Kidney (tissue), 14 donors: Measurements from ENCODE around the gene NR2F1-AS1. TPM values are rescaled to one million over a fixed set of nuclear protein-coding genes. Genes with fewer than 3 reads are reported as not detected.

Experiments
- DNase-seq, 5 donors: peaks; one replicate each; pipeline ENCODE4 v3.0.0-alpha.2; 2013 to 2020
- FAIRE-seq: peaks from 2 replicates; lab custom pipeline; 2012; peaks lifted over from hg19 to GRCh38; lab: Jason Lieb, UNC
- H3K27ac ChIP-seq, 2 donors: one replicate each; pipeline ENCODE4 v1.7.0; 2013; ENCODE audit warnings: low read depth in 2 of 2, low read length in 2 of 2, inconsistent platforms in 1 of 2
- H3K27me3 ChIP-seq: one replicate; pipeline ENCODE4 v1.7.1; 2013; ENCODE audit warnings: low read length, inconsistent platforms; ENCODE audit not compliant: control insufficient read depth, insufficient read depth
- H3K36me3 ChIP-seq, 3 donors: one replicate each; pipeline versions ENCODE4 v1.7.0 to v1.7.1; 2013; ENCODE audit warnings: low read length in 3 of 3, control low read depth in 1 of 3, inconsistent platforms in 1 of 3; ENCODE audit not compliant: insufficient read depth in 3 of 3, control insufficient read depth in 2 of 3
- H3K4me1 ChIP-seq, 3 donors: one replicate each; pipeline versions ENCODE4 v1.7.0 to v1.7.1; 2013; ENCODE audit warnings: low read length in 3 of 3, inconsistent platforms in 1 of 3, low read depth in 1 of 3; ENCODE audit not compliant: control insufficient read depth in 2 of 3, insufficient read depth in 2 of 3
- H3K4me3 ChIP-seq, 3 donors: one replicate each; pipeline versions ENCODE4 v1.7.0 to v1.8.1; 2013; ENCODE audit warnings: low read length in 3 of 3, control low read depth in 1 of 3, inconsistent platforms in 1 of 3
- H3K9ac ChIP-seq, 3 donors: one replicate each; pipeline versions ENCODE4 v1.7.0 to v1.7.1; 2013; ENCODE audit warnings: low read length in 3 of 3, control low read depth in 1 of 3, inconsistent platforms in 1 of 3
- H3K9me3 ChIP-seq, 3 donors: one replicate each; pipeline versions ENCODE4 v1.7.0 to v1.7.1; 2013; ENCODE audit warnings: low read length in 3 of 3, control low read depth in 1 of 3, inconsistent platforms in 1 of 3; ENCODE audit not compliant: control insufficient read depth in 2 of 3, insufficient read depth in 1 of 3
- intact Hi-C: fragments of 100-400 bp; cut with DNase I; formaldehyde crosslinking; loops from one replicate; pipeline ENCODE4 v1.11.1; 2022
- polyA plus RNA-seq: library from polyadenylated mRNA; stranded (reverse); fragments of 350-450 nt; fragmentation: Illumina TruSeq; extraction: RNeasy Lipid Tissue Mini Kit (QIAGEN cat#74804); gene quantifications from one replicate; pipeline ENCODE4 v1.2.3, GENCODE V29; 2014; ENCODE audit warnings: low read depth, low replicate concordance; ENCODE audit not compliant: insufficient read depth
- total RNA-seq: library from RNA; stranded (reverse); fragmentation: NEBNext Ultra II Directional; extraction: Animal tissue kit (Norgen Biotek cat#: 25700); gene quantifications from one replicate; pipeline ENCODE4 v1.2.1, GENCODE V29; 2021
- TF ChIP-seq, protein P1 (sequence below): IDR thresholded peaks from 3 replicates; pipeline ENCODE4 v1.5.1; 2012; ENCODE audit warnings: mild to moderate bottlenecking, moderate library complexity, borderline replicate concordance; ENCODE audit not compliant: insufficient read depth; ENCODE audit errors: extremely low read depth
- donor health status: control.
- donor health status: control.
- donor health status: control.
- donor health status: control.
- donor health status: control.
- donor health status: DM: yes; HTN: yes; CAD: no.
- donor health status: Normal renal cell carcinoma (clear cell type).

The NR2F1-AS1 gene
- total and polyA plus RNA-seq, 2 donors from 2014 or later, result 13.0 to 16.0 TPM

DNA sequence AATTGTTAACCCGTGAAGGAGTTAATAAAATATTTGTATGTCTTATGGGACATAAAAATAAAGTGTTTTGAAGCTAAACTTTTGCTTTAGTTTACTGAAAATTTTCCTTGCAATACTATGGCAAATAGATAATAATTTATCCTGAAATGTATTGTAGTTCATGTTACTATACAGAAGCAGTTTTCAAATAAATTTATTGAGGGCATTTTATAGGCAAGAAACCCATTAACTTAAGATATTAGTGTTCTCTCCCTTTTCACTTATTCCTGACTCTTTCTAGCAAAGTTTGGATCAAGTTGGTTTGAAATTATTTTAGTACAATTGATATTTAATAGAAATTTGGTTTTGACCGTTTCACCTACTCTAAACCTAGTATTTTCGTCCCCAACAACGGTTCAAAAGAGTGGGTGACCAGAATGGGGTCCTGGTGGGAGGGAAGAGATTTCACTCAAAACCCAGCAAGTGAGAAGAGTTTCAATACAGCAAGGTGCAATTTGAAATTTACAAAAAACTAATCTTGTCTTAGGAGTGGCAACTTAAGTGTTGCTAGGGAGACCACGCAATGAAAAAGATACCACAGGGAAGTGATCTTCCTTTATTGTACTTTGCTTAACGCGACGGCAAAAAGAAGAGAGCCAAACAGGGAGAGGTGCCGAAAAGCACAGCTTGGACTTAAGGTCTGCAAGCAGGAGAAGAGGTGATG lies 30.4 kb upstream of the NR2F1-AS1 start:
- Histone ChIP-seq H3K36me3 (no peaks in the 10 kb centered on the region), H3K9me3 (no peaks in the 10 kb centered on the region), H3K4me3 (peak overlapping the region in 2 of 3 donors; percentile 11 to 63), H3K4me1 (peaks cover 0 to 5% (median 4%) of the 10 kb centered on the region in 3 donors), H3K27me3 (peaks cover 21% of the 10 kb centered on the region), H3K9ac (no peak overlapping the region), H3K27ac (no peak overlapping the region)
- TF ChIP-seq, protein P1, sequence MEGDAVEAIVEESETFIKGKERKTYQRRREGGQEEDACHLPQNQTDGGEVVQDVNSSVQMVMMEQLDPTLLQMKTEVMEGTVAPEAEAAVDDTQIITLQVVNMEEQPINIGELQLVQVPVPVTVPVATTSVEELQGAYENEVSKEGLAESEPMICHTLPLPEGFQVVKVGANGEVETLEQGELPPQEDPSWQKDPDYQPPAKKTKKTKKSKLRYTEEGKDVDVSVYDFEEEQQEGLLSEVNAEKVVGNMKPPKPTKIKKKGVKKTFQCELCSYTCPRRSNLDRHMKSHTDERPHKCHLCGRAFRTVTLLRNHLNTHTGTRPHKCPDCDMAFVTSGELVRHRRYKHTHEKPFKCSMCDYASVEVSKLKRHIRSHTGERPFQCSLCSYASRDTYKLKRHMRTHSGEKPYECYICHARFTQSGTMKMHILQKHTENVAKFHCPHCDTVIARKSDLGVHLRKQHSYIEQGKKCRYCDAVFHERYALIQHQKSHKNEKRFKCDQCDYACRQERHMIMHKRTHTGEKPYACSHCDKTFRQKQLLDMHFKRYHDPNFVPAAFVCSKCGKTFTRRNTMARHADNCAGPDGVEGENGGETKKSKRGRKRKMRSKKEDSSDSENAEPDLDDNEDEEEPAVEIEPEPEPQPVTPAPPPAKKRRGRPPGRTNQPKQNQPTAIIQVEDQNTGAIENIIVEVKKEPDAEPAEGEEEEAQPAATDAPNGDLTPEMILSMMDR, result no peak
- no peak for FAIRE-seq
- no peak for DNase-seq
- intact Hi-C loops, result no loop called here

DNA sequence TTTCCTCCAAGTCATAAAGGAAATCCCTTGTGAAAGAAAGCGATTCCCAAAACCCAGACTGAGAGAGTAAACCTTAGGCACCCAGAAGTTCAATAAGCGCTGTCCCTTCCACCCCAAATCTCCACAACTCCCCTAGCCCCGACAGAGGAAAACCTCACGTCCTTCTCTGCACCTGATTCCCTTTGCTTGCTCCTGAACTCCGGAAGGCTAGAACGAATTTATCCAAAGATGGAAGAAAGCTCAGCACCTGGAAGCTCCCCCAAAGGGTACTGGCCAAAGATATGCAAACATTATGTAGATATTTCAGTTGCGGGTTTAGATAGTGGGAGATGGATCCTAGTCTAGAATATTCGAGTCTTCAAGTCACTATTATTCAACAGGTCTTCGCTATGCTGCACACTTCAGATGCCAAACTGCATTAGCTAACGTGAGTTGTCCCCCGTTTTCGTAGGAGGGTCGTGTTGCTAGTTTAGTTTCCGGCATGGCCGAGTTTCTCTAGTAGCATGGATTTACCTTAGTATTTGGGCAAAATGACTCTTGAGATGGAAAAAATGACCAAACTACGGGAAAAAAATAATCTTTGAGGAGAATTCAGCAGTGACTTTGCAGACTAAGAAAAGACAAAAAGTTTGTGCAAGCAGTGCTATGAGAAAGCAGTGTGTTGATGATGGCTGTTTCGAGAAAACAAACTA lies 29.7 kb upstream of the NR2F1-AS1 start:
- peak in 4 of 5 donors; percentile 21 to 52 (median 26) for DNase-seq
- no peak overlapping the region for H3K4me3 ChIP-seq
- intact Hi-C loops, result no loop called here
- H3K36me3 ChIP-seq, result no peaks in the 10 kb centered on the region
- TF ChIP-seq, protein P1, result no peak
- peaks cover 21% of the 10 kb centered on the region for H3K27me3 ChIP-seq
- no peak overlapping the region for H3K27ac ChIP-seq
- peaks cover 0 to 5% (median 4%) of the 10 kb centered on the region in 3 donors for H3K4me1 ChIP-seq
- FAIRE-seq, result no peak
- H3K9me3 ChIP-seq, result no peaks in the 10 kb centered on the region
- no peak overlapping the region for H3K9ac ChIP-seq

DNA sequence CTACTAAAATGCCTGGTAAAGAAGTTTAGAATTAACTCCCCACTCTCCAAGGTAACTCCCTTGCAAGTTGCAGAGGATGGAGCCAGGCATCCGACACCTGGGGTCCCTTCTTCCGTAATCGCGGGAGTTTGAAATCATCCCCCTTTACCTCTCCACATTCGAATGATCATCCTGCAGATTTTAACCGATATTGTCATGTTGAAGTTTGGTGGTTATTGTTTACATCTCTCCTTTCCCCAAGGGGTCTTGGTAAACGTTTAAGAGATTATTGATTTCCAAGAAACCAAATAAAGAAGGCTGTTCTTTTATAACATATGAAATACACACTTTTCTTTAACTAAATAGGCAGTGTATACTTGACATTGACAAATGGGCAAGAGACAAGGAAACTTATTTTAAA lies 28.7 kb upstream of the NR2F1-AS1 start:
- peaks cover 0 to 5% (median 4%) of the 10 kb centered on the region in 3 donors for H3K4me1 ChIP-seq
- peaks cover 23% of the 10 kb centered on the region for H3K27me3 ChIP-seq
- H3K36me3 ChIP-seq, result no peaks in the 10 kb centered on the region
- peak in 2 of 5 donors; percentile 10 to 27 for DNase-seq
- FAIRE-seq, result no peak
- H3K27ac ChIP-seq, result no peak overlapping the region
- TF ChIP-seq, protein P1, result no peak
- intact Hi-C loops, result loop anchor here (10.0 kb wide), 1 partner anchor 195 kb away; no protein-coding TSS in a partner anchor
- no peak overlapping the region for H3K4me3 ChIP-seq
- no peak overlapping the region for H3K9ac ChIP-seq
- no peaks in the 10 kb centered on the region for H3K9me3 ChIP-seq
